DOHH2 (cell line): ENCODE results near the gene UNC5B.

Experiments used
- EZH2phosphoT487 ChIP-seq: fragments of 200-600 bp; sonication (generic); IDR thresholded peaks from 2 replicates; pipeline ENCODE4 v1.6.1; 2017; ENCODE audit warnings: borderline replicate concordance, mild to moderate bottlenecking, antibody characterized with exemption, low read length, moderate library complexity, mixed read lengths
- TF ChIP-seq, protein P1 (sequence below): fragments of 200-600 bp; sonication (generic); IDR thresholded peaks from one replicate; pipeline ENCODE4 v1.5.1; 2014; ENCODE audit warnings: antibody characterized with exemption, mild to moderate bottlenecking, low read depth, low read length; ENCODE audit not compliant: poor library complexity, severe bottlenecking

GRCh38 chr10:71265201-71265575 is 52.8 kb downstream of the UNC5B start:
- TF ChIP-seq, protein P1, sequence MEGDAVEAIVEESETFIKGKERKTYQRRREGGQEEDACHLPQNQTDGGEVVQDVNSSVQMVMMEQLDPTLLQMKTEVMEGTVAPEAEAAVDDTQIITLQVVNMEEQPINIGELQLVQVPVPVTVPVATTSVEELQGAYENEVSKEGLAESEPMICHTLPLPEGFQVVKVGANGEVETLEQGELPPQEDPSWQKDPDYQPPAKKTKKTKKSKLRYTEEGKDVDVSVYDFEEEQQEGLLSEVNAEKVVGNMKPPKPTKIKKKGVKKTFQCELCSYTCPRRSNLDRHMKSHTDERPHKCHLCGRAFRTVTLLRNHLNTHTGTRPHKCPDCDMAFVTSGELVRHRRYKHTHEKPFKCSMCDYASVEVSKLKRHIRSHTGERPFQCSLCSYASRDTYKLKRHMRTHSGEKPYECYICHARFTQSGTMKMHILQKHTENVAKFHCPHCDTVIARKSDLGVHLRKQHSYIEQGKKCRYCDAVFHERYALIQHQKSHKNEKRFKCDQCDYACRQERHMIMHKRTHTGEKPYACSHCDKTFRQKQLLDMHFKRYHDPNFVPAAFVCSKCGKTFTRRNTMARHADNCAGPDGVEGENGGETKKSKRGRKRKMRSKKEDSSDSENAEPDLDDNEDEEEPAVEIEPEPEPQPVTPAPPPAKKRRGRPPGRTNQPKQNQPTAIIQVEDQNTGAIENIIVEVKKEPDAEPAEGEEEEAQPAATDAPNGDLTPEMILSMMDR, result no peak
- TF ChIP-seq EZH2phosphoT487, result no peak
